ENCODE measurements around the gene PPIB.

PPIB gene

GRCh38 chr15:64151727-64152506 is 10.9 kb downstream of the PPIB start, which contains the start of gene SNX22:
SNX22 (plus strand) TSS chr15:64151731; CDS start chr15:64151776, 45 bp downstream.
- no peaks in the 10 kb centered on the region for H3K4me1 ChIP-seq (ENCODE audit: insufficient read depth, low read length)
- no peaks in the 10 kb centered on the region for H3K9me3 ChIP-seq (ENCODE audit: control insufficient read depth, insufficient read depth, low read length)
- peak within 1 kb of the TSS; percentile 73 for H3K9ac ChIP-seq (ENCODE audit: low read depth, low read length)
- H3K36me3 ChIP-seq (ENCODE audit: insufficient read depth, low read length) = peaks cover 7% of the 10 kb centered on the region; the same call in 1 of the 2 replicates

GRCh38 chr15:64149893-64150578 is 12.8 kb downstream of the PPIB start:
- Histone ChIP-seq H3K9ac (ENCODE audit: low read depth, low read length) (no peak overlapping the region), H3K9me3 (ENCODE audit: control insufficient read depth, insufficient read depth, low read length) (no peaks in the 10 kb centered on the region), H3K36me3 (ENCODE audit: insufficient read depth, low read length) (no peaks in the 10 kb centered on the region), H3K4me1 (ENCODE audit: insufficient read depth, low read length) (no peaks in the 10 kb centered on the region)

GRCh38 chr15:64149424-64149823 is 13.4 kb downstream of the PPIB start:
- Histone ChIP-seq H3K36me3 (ENCODE audit: insufficient read depth, low read length) (no peaks in the 10 kb centered on the region), H3K4me1 (ENCODE audit: insufficient read depth, low read length) (no peaks in the 10 kb centered on the region), H3K9ac (ENCODE audit: low read depth, low read length) (no peak overlapping the region), H3K9me3 (ENCODE audit: control insufficient read depth, insufficient read depth, low read length) (no peaks in the 10 kb centered on the region)

- Histone ChIP-seq H3K4me1 (ENCODE audit: insufficient read depth, low read length) (no peaks in the 10 kb centered on the region), H3K36me3 (ENCODE audit: insufficient read depth, low read length) (no peaks in the 10 kb centered on the region), H3K9me3 (ENCODE audit: control insufficient read depth, insufficient read depth, low read length) (no peaks in the 10 kb centered on the region), H3K9ac (ENCODE audit: low read depth, low read length) (no peak overlapping the region)
These were observed 14.2 kb downstream of the PPIB start for GRCh38 chr15:64148581-64148980.

- Histone ChIP-seq H3K4me1 (ENCODE audit: insufficient read depth, low read length) (no peaks in the 10 kb centered on the region), H3K36me3 (ENCODE audit: insufficient read depth, low read length) (no peaks in the 10 kb centered on the region), H3K9me3 (ENCODE audit: control insufficient read depth, insufficient read depth, low read length) (no peaks in the 10 kb centered on the region), H3K9ac (ENCODE audit: low read depth, low read length) (no peak overlapping the region)
These were observed 14.7 kb downstream of the PPIB start for GRCh38 chr15:64148168-64148567.

- no peak overlapping the region for H3K9ac ChIP-seq (ENCODE audit: low read depth, low read length)
- H3K9me3 ChIP-seq (ENCODE audit: control insufficient read depth, insufficient read depth, low read length) = no peaks in the 10 kb centered on the region
- no peaks in the 10 kb centered on the region for H3K36me3 ChIP-seq (ENCODE audit: insufficient read depth, low read length)
- H3K4me1 ChIP-seq (ENCODE audit: insufficient read depth, low read length) = no peaks in the 10 kb centered on the region
These were observed 15.7 kb downstream of the PPIB start for GRCh38 chr15:64146885-64147681.

GRCh38 chr15:64146520-64146884 is 16.3 kb downstream of the PPIB start:
- no peaks in the 10 kb centered on the region for H3K4me1 ChIP-seq (ENCODE audit: insufficient read depth, low read length)
- H3K9ac ChIP-seq (ENCODE audit: low read depth, low read length) = no peak overlapping the region

GRCh38 chr15:64146041-64146440 is 16.8 kb downstream of the PPIB start:
- no peak overlapping the region for H3K9ac ChIP-seq (ENCODE audit: low read depth, low read length)
- no peaks in the 10 kb centered on the region for H3K4me1 ChIP-seq (ENCODE audit: insufficient read depth, low read length)
- H3K36me3 ChIP-seq (ENCODE audit: insufficient read depth, low read length) = no peaks in the 10 kb centered on the region
- H3K9me3 ChIP-seq (ENCODE audit: control insufficient read depth, insufficient read depth, low read length) = no peaks in the 10 kb centered on the region

More at GRCh38 chr15:64146520-64146884, 16.3 kb downstream of the PPIB start:
- Histone ChIP-seq H3K36me3 (ENCODE audit: insufficient read depth, low read length) (no peaks in the 10 kb centered on the region), H3K9me3 (ENCODE audit: control insufficient read depth, insufficient read depth, low read length) (no peaks in the 10 kb centered on the region)

GRCh38 chr15:64144565-64145281 is 18.1 kb downstream of the PPIB start:
- H3K4me1 ChIP-seq (ENCODE audit: insufficient read depth, low read length) = no peaks in the 10 kb centered on the region
- H3K9me3 ChIP-seq (ENCODE audit: control insufficient read depth, insufficient read depth, low read length) = no peaks in the 10 kb centered on the region
- H3K36me3 ChIP-seq (ENCODE audit: insufficient read depth, low read length) = no peaks in the 10 kb centered on the region
- no peak overlapping the region for H3K9ac ChIP-seq (ENCODE audit: low read depth, low read length)

GRCh38 chr15:64144192-64144564 is 18.6 kb downstream of the PPIB start:
- Histone ChIP-seq H3K9me3 (ENCODE audit: control insufficient read depth, insufficient read depth, low read length) (no peaks in the 10 kb centered on the region), H3K36me3 (ENCODE audit: insufficient read depth, low read length) (no peaks in the 10 kb centered on the region), H3K9ac (ENCODE audit: low read depth, low read length) (no peak overlapping the region), H3K4me1 (ENCODE audit: insufficient read depth, low read length) (no peaks in the 10 kb centered on the region)

GRCh38 chr15:64143276-64143675 is 19.5 kb downstream of the PPIB start:
- no peaks in the 10 kb centered on the region for H3K9me3 ChIP-seq (ENCODE audit: control insufficient read depth, insufficient read depth, low read length)
- H3K4me1 ChIP-seq (ENCODE audit: insufficient read depth, low read length) = no peaks in the 10 kb centered on the region
- no peak overlapping the region for H3K9ac ChIP-seq (ENCODE audit: low read depth, low read length)
- H3K36me3 ChIP-seq (ENCODE audit: insufficient read depth, low read length) = no peaks in the 10 kb centered on the region

GRCh38 chr15:64141798-64142512 is 20.9 kb downstream of the PPIB start:
- no peaks in the 10 kb centered on the region; the same call in none of the 2 replicates for H3K36me3 ChIP-seq (ENCODE audit: insufficient read depth, low read length)
- no peaks in the 10 kb centered on the region for H3K9me3 ChIP-seq (ENCODE audit: control insufficient read depth, insufficient read depth, low read length)
- no peaks in the 10 kb centered on the region for H3K4me1 ChIP-seq (ENCODE audit: insufficient read depth, low read length)
- no peak overlapping the region for H3K9ac ChIP-seq (ENCODE audit: low read depth, low read length)

GRCh38 chr15:64138331-64138941 is 24.4 kb downstream of the PPIB start:
- Histone ChIP-seq H3K4me1 (ENCODE audit: insufficient read depth, low read length) (no peaks in the 10 kb centered on the region), H3K9me3 (ENCODE audit: control insufficient read depth, insufficient read depth, low read length) (no peaks in the 10 kb centered on the region), H3K9ac (ENCODE audit: low read depth, low read length) (no peak overlapping the region), H3K36me3 (ENCODE audit: insufficient read depth, low read length) (peaks cover 8% of the 10 kb centered on the region)

Data from ES-I3 (cell line).